ENCODE results near the gene SLC25A27.

SLC25A27 gene

GRCh38 chr6:46651006-46651405 lies 1.8 kb upstream of the SLC25A27 start:
- no peak for DNase-seq (ENCODE audit: low read depth, low spot score)

DNA sequence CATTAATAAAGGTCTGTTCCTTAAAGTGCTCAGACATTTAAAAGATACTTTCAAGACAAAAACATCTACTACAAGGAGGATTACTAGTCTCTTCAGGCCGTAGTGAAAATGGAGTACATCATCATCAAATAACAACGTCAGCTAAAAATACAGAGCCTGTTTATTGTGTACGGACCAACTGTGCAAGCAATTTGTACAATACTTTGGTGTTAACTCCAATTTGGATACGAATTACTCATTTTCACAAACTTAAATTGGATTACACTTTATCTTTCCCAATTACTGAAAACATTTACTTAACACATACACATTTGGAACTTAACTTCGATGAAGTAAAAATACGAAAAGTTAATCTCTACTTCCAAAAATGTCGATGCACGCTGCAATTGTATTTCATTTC lies 959 bp upstream of the SLC25A27 start:
- DNase-seq (ENCODE audit: low read depth, low spot score): no peak

DNA sequence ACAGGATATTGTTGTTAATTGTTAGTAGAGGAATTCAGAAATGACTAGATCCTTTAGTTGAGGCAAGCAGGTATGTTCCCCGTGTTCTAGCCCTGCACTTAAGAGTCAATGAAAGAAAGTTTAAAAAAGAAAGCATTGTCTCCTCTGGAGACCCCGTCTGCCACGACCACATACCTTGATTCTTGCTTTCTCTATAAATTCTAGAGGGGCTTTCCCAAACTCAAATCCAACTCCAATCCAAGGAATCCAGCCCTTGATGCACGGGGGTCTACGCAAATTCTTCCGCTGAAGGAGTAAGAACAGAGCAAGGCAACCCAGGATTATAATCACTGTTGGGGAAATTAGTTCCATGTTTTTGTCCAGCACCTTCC lies 558 bp upstream of the SLC25A27 start:
- DNase-seq (ENCODE audit: low read depth, low spot score): no peak

- DNase-seq (ENCODE audit: low read depth, low spot score): no peak
Measured at GRCh38 chr6:46653439-46654195, 842 bp downstream of the SLC25A27 start.

DNA sequence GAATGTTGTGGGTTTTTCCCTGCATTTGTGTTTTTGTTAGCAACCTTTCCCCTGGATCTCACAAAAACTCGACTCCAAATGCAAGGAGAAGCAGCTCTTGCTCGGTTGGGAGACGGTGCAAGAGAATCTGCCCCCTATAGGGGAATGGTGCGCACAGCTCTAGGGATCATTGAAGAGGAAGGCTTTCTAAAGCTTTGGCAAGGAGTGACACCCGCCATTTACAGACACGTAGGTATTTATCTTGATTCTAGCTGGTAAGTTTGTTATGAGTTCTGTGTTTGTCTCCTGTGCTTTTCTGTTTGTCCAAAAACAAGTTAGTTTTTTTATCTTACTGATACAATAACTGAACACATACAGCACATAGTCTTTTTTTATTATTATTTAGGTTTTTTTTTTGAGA lies 3.0 kb downstream of the SLC25A27 start:
- DNase-seq (ENCODE audit: low read depth, low spot score): no peak

DNA sequence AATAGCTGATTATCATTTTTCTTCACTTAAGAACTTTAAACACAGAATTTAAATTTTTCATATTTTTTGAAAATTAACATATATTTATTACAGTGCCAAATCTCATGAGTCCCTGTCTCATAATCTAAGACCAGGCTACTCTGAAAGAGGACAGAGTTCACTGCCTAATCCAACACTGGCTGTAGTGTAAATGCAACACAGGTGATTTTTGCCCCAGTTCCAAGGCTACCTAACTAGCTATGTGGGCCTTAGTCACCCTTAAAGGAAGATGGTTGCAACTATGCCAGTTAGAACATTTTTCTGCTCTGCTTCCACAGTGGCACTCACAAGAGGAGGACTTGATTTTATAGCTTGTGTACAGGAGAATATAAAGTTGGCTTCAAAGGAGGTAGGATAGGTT lies 4.9 kb downstream of the SLC25A27 start:
- no peak for DNase-seq (ENCODE audit: low read depth, low spot score)

- DNase-seq (ENCODE audit: low read depth, low spot score): no peak
Measured at GRCh38 chr6:46661483-46661882, 8.7 kb downstream of the SLC25A27 start.

DNA sequence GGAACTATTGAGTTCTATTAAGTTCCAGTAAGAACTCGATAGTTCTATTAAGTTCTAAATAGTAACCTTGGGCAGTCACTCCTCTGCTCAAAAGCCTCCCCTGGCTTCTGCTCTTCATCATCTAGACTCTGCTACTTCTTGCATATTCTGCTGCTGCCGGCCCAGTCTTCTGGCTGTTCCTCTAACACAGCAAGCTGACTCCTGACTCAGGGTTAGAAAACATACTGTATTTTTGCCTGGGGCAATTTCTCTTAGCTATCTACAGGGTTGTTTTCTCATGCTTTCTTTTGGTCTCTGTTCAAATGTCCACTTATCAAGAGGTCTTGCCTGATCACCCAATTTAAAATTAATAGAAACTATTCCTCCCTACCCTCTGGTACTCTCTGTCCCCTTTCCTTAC lies 14.6 kb downstream of the SLC25A27 start:
- no peak for DNase-seq (ENCODE audit: low read depth, low spot score)

- no peak for DNase-seq (ENCODE audit: low read depth, low spot score)
Measured at GRCh38 chr6:46674410-46674809, 21.6 kb downstream of the SLC25A27 start.

- DNase-seq (ENCODE audit: low read depth, low spot score): no peak
Measured at GRCh38 chr6:46676604-46677313, 24.0 kb downstream of the SLC25A27 start.

DNA sequence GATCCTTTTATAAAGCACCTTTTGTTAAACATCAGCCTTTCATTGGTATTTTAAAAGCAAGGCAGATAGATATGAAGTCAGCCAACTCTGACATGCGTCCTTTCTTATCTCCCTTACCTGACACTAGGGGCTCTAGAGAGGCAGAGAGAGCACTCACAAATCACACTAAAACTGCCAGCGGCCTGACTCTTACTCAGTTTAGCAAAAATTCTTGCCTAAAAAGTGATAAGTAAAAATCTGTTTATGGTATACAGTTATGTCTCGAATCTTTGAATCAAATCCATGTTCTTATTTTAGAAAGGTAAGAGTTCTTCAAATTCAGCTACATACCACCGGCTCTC lies 24.5 kb downstream of the SLC25A27 start:
- no peak for DNase-seq (ENCODE audit: low read depth, low spot score)

DNA sequence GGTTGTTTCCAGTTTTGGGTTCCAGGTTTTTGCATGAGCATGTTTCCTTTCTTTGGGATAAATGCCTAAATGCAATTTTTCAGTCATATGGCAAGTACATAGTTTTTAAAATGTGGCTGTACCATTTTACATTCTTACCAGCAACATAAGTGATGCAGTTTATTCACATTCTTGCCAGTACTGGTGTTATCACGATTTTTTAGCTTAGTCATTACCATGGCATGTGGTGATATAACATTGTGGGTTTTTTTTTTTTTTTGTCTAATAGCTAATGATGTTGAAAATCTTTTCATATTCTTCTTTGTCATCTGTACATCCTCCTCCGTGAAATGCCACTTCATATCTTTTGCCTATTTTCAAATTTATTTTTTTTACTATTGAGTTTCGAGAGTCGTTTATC lies 32.0 kb downstream of the SLC25A27 start:
- DNase-seq (ENCODE audit: low read depth, low spot score): no peak

- DNase-seq (ENCODE audit: low read depth, low spot score): no peak
Measured at GRCh38 chr6:46687619-46688097, 34.9 kb downstream of the SLC25A27 start, which contains the start of gene TDRD6. TDRD6 (plus strand) TSS chr6:46687885; CDS start chr6:46688129, 244 bp downstream.

- DNase-seq (ENCODE audit: low read depth, low spot score): no peak
Measured at GRCh38 chr6:46688117-46688965, 35.6 kb downstream of the SLC25A27 start.

DNA sequence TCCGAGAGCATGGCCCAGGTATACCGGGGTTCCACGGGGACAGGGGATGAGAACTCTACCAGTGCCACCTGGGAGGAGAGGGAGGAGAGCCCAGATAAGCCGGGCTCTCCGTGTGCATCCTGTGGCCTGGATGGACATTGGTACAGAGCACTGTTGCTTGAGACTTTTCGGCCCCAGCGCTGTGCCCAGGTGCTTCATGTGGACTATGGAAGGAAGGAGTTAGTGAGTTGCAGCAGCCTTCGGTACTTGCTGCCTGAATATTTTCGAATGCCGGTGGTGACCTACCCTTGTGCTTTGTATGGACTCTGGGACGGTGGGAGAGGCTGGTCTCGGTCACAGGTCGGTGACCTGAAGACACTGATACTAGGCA lies 36.2 kb downstream of the SLC25A27 start:
- no peak for DNase-seq (ENCODE audit: low read depth, low spot score)

GRCh38 chr6:46689657-46690056 lies 36.9 kb downstream of the SLC25A27 start:
- no peak for DNase-seq (ENCODE audit: low read depth, low spot score)

DNA sequence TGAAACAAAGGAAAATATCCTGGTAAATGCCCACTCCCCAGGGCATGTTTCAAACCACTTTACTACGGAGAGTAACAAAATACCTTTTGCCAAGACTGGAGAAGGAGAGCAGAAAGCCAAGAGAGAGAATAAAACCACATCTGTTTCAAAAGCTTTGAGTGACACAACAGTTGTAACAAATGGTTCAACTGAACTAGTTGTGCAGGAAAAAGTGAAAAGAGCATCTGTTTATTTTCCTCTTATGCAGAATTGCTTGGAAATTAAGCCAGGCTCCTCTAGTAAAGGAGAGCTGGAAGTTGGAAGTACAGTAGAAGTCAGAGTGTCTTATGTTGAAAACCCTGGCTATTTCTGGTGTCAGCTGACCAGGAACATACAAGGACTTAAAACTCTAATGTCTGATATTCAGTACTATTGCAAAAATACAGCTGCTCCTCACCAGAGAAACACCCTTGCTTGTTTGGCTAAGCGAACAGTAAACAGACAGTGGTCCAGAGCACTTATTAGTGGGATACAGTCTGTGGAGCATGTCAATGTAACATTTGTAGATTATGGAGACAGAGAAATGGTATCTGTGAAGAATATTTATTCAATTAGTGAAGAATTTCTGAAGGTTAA lies 37.5 kb downstream of the SLC25A27 start:
- no peak for DNase-seq (ENCODE audit: low read depth, low spot score)

DNA sequence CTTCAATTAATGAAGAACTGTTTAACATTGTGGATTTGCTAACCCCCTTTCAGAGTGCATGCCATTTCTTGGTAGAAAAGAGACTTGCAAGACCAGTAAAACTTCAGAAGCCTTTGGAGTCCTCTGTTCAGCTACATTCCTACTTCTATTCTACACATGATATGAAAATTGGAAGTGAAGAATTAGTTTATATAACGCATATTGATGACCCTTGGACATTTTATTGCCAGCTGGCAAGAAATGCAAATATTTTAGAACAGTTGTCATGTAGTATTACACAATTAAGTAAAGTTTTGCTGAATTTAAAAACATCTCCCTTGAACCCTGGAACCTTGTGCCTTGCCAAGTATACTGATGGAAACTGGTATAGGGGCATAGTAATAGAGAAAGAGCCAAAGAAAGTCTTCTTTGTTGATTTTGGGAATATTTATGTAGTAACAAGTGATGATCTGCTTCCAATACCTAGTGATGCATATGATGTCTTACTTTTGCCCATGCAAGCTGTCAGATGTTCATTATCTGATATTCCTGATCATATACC lies 38.2 kb downstream of the SLC25A27 start:
- DNase-seq (ENCODE audit: low read depth, low spot score): no peak

DNA sequence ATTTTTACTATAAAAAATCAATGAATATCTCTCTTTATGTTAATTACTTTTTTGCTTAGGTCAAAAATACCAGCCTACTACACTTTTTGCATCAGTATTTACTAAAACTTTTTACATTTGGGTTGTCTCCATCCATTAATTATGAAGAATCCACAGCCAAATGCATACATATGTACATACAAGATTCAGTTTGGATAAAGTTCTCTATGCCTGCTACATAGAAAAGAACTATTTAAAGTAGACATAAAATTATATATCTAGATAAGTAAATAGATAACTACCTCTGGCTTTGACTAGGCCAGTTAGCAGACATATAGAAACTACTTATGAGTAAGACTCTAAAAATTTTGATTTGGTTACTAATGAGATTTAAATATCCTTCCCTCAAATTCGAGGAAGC lies 47.2 kb downstream of the SLC25A27 start:
- no peak for DNase-seq (ENCODE audit: low read depth, low spot score)

GRCh38 chr6:46704562-46704961 lies 51.8 kb downstream of the SLC25A27 start:
- no peak for DNase-seq (ENCODE audit: low read depth, low spot score)

DNA sequence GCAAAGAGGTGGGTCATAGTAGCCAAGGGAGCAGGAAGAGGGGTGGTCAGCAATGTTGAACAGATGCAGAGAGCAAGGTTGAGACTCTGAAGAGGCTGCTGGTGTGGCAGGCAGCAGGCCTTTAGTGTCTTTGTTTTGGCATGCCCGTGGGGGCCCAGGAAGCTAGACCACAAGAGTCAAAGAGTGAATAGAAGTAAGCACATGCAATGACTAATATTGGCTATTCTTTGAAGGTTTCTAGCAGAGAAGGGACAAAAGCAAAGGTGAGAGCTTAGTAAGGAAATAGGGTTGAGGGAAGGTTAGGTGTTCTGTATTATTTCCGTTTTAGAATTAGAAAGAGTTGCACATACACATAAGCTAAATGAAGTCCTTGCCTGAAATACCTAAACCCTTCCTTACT lies 53.7 kb downstream of the SLC25A27 start:
- no peak for DNase-seq (ENCODE audit: low read depth, low spot score)

DNA sequence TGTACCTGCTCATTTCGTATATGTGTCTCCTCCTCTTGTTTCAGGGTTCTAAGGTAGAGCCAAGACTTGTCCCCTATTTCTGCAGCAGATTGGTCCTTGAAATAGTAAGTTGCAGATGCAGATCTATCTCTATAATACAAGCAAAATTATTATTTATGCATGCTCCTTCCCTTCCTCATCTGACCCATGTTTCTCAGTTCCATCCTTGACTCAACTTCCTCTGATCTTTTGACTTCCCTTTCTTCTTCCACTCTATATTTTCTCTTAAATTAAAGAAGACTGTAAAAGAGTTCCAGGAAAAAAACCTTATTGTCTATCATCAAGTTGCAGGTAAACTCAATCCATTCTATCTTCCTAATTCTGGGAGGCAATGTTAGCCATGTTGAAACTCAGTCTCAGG lies 58.7 kb downstream of the SLC25A27 start:
- DNase-seq (ENCODE audit: low read depth, low spot score): no peak
